GM13977 (cell line): ENCODE data around the gene LRCH3.

Source experiments
- DNase-seq: peaks from one replicate; pipeline ENCODE4 v3.0.0; 2012; ENCODE audit warnings: low spot score
- in situ Hi-C: fragments of 300-500 bp; cut with MboI; formaldehyde crosslinking; loops from one replicate; pipeline ENCODE4 v1.12.0; 2022; ENCODE audit warnings: low sequenced_read_pairs, low pct_unique_long_range_greater_than_20kb, mixed read lengths, inconsistent platforms; ENCODE audit not compliant: unreplicated experiment
- TF ChIP-seq, protein P1 (sequence below): IDR thresholded peaks from 2 replicates; pipeline ENCODE4 v1.5.1; 2012; ENCODE audit warnings: mild to moderate bottlenecking, control low read depth; ENCODE audit not compliant: insufficient read depth; ENCODE audit errors: extremely low read depth, missing control alignments

LRCH3 gene

DNA sequence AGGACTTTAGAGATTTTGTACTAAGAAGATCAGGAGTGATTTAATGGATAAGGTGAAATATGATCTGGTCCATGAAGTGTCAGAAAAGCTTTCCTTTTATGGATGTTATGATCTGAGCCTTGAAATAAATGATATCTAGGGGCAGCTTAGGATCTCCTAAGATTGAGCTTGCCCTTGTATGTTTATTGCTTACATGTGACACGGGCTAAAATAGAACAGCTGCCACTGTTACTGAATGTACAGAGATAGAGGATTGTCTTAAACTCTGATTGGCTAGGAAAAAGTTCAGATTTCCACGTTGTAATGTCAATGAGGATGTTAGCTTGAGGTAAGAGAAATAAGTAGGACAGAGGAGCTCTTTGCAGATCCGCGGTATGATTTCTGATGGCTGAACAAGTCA, 32.5 kb upstream of the LRCH3 start:
- no peak for DNase-seq
- in situ Hi-C loops, result no loop called here
- TF ChIP-seq, protein P1, sequence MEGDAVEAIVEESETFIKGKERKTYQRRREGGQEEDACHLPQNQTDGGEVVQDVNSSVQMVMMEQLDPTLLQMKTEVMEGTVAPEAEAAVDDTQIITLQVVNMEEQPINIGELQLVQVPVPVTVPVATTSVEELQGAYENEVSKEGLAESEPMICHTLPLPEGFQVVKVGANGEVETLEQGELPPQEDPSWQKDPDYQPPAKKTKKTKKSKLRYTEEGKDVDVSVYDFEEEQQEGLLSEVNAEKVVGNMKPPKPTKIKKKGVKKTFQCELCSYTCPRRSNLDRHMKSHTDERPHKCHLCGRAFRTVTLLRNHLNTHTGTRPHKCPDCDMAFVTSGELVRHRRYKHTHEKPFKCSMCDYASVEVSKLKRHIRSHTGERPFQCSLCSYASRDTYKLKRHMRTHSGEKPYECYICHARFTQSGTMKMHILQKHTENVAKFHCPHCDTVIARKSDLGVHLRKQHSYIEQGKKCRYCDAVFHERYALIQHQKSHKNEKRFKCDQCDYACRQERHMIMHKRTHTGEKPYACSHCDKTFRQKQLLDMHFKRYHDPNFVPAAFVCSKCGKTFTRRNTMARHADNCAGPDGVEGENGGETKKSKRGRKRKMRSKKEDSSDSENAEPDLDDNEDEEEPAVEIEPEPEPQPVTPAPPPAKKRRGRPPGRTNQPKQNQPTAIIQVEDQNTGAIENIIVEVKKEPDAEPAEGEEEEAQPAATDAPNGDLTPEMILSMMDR, result no peak

DNA sequence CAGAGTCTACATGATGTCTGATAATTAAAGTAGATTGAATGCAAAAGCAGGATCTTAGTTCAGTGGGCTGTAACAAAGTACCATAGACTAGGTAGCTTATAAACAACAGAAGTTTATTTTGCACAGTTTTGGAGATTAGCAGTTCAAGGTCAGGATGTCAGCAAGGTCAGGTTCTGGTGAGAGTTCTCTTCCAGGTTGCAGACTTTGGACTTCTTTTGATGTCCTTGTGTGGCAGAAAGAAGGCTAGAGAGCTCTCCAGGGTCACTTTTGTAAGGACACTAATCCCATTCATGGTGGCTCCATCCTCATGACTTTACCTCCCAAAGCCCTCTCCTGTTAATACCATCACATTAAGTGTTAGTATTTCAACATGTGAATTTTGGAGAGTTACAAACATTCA, 29.3 kb upstream of the LRCH3 start:
- in situ Hi-C loops, result no loop called here
- DNase-seq, result no peak

DNA sequence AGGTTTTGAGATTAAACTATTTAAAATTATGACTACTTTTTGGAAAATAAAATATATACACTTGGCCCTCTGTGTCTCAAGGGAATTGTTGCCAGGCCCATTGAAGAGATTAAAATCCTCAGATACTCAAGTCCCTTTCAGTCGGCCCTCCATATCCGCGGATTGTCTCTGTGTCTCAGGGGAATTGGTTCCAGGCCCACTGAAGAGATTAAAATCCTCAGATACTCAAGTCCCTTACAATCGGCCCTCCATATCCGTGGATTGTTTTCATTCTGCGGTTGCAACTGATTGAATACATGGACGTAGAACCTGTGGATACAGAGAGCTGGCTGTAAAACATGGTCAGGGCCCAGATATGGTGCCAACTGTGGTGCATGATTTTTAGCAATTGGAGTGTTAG, 15.7 kb upstream of the LRCH3 start:
- no peak for DNase-seq

More for the DNA sequence above, 29.3 kb upstream of the LRCH3 start:
- TF ChIP-seq, protein P1, result no peak

DNA sequence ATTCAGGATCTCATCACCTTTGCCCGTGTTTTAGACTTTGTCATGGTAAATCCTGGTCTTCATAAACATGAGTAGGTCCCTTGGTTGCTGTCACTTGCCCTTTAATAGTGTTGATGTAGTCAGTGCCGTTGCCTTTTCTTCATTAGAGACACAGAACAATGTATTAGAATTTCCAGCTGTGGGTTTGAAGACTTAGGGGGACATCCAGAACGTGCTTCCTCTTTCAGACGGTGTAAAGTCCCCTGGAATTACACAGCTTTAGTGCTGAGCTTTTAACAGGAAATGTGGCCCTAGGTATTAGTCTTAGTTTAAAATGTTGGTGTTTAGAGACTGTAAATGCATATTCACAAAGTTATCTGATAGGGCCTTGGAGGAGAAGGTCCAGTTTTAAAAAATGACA, 8.8 kb upstream of the LRCH3 start:
- DNase-seq, result no peak
- TF ChIP-seq, protein P1, result no peak
- in situ Hi-C loops, result no loop called here

More for the DNA sequence above, 15.7 kb upstream of the LRCH3 start:
- in situ Hi-C loops, result no loop called here
- TF ChIP-seq, protein P1, result no peak

DNA sequence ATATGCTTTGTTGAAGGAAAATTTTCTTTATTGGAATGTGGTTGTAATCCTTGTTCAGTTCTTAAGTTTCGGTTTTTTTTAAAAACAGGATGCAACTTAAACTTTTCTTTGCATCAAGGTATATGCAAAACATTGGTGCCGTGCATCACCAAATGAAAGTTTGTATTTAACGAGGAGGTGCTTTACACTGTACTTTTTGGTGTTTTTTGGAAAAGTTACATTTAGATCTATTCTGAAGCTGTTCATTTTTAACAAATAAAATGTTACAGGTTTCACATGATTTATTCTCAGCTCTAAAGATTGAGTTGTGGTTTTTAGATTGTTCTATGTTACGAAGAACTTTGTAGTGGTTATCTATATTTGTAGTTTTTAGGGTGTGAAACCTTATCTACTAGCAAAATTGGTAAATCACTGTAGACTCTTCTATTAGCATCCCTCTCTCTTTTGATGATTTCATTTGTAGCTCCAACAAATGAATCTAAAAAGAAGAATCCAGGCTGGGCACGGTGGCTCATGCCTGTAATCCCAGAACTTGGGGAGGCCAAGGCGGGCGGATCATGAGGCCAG, 7.0 kb upstream of the LRCH3 start:
- in situ Hi-C loops, result no loop called here
- no peak for DNase-seq

DNA sequence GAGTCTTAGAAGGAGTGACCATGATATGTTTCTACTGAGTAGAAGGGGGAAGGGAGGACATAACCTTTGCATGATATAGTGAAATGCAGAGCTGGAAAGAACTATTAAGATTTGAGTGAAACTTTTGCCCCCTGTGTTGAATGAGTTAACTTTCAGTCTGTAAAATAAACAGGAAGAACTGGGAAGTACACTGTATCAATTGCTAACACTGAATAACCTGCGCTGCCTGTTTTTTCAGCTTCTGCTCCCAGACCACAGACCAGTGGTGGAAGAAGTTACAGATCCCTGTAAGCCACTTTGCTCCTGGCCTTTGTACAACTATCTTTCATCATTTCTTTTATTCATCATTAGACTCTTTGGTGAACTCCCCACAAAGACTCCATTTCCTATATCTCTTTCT, 3.6 kb upstream of the LRCH3 start:
- TF ChIP-seq, protein P1, result no peak
- DNase-seq, result no peak
- in situ Hi-C loops, result no loop called here

More for the DNA sequence above, 7.0 kb upstream of the LRCH3 start:
- TF ChIP-seq, protein P1, result no peak

DNA sequence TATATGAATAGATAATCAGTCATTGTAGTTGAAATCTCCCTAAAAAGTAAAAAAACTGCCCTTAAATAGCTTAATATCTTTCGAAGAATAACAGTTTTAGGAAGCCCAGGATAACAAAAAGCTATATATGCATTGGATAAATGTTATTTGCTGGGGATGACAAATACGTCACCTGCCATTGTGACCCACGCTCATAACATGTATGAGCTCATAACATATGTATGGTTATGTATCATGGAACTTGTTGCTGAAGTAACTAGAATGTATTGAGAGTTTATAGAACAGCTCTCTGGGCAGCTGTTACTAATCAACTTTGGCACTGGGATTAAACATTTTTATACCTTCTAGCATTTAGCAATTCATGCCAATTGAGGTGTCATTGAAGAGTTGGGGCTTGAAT, 1.7 kb upstream of the LRCH3 start:
- TF ChIP-seq, protein P1, result no peak
- in situ Hi-C loops, result no loop called here
- DNase-seq, result no peak
